CD14-positive monocyte (primary cell): ENCODE measurements around the gene ABHD1. TPM values are rescaled to one million over a fixed set of nuclear protein-coding genes. Genes with fewer than 3 reads are reported as not detected.

ENCODE experiments used
- DNase-seq, 3 donors: peaks; one replicate each; pipeline ENCODE4 v3.0.0-alpha.2; 2011 to 2022
- H2AFZ ChIP-seq: 2 replicates; pipeline ENCODE4 v1.6.0; 2012; ENCODE audit warnings: mild to moderate bottlenecking, low read depth, low read length, inconsistent platforms; ENCODE audit not compliant: insufficient read depth, poor library complexity, severe bottlenecking
- H3K27ac ChIP-seq, 2 donors: 1 replicate in 1 of 2; 2 replicates in 1 of 2; pipeline ENCODE4 v1.5.1; 2012 to 2013; ENCODE audit warnings: low read length in 2 of 2, control low read depth in 1 of 2, inconsistent platforms in 1 of 2, low read depth in 1 of 2, mild to moderate bottlenecking in 1 of 2
- H3K27me3 ChIP-seq, 2 donors: one replicate each; pipeline versions ENCODE4 v1.6.0 to v1.6.1; 2011 to 2013; ENCODE audit warnings: low read length in 2 of 2; ENCODE audit not compliant: control insufficient read depth in 2 of 2, insufficient read depth in 2 of 2
- H3K36me3 ChIP-seq, 2 donors: replicated peaks in 1 of 2; 1 replicate in 1 of 2; 2 replicates in 1 of 2; pipeline versions ENCODE4 v1.5.1 to v1.6.1; 2012 to 2013; ENCODE audit warnings: low read length in 2 of 2, control low read depth in 1 of 2, inconsistent platforms in 1 of 2, mild to moderate bottlenecking in 1 of 2; ENCODE audit not compliant: insufficient read depth in 2 of 2, control insufficient read depth in 1 of 2
- H3K4me1 ChIP-seq, 2 donors: 1 replicate in 1 of 2; 2 replicates in 1 of 2; pipeline versions ENCODE4 v1.5.1 to v1.6.1; 2012 to 2013; ENCODE audit warnings: low read length in 2 of 2, control low read depth in 1 of 2, inconsistent platforms in 1 of 2, mild to moderate bottlenecking in 1 of 2, moderate library complexity in 1 of 2; ENCODE audit not compliant: insufficient read depth in 2 of 2, control insufficient read depth in 1 of 2
- H3K4me2 ChIP-seq: replicated peaks from 2 replicates; pipeline ENCODE3; 2012; ENCODE audit warnings: low read length, moderate library complexity, mild to moderate bottlenecking; ENCODE audit not compliant: poor library complexity, severe bottlenecking; ENCODE audit errors: extremely low read depth
- H3K4me3 ChIP-seq, 3 experiments: fragments of 200-600 bp in 1 of 3; sonication (generic) in 1 of 3; replicated peaks in 1 of 3; 1 replicate in 2 of 3; 2 replicates in 1 of 3; pipeline ENCODE4 v1.5.1; 2011 to 2013; ENCODE audit warnings: low read length in 3 of 3, mild to moderate bottlenecking in 3 of 3, control low read depth in 2 of 3, low read depth in 2 of 3, inconsistent platforms in 1 of 3, moderate library complexity in 1 of 3
- H3K79me2 ChIP-seq: 2 replicates; pipeline ENCODE4 v1.6.0; 2012; ENCODE audit warnings: mild to moderate bottlenecking, control low read depth, inconsistent platforms, low read length, moderate library complexity; ENCODE audit not compliant: insufficient read depth
- H3K9ac ChIP-seq: 2 replicates; pipeline ENCODE4 v1.6.0; 2017; ENCODE audit warnings: low read length, mild to moderate bottlenecking; ENCODE audit not compliant: insufficient read depth, poor library complexity, severe bottlenecking
- H3K9me3 ChIP-seq, 2 donors: replicated peaks in 1 of 2; 1 replicate in 1 of 2; 2 replicates in 1 of 2; pipeline versions ENCODE4 v1.5.1 to v1.6.1; 2012 to 2013; ENCODE audit warnings: low read length in 2 of 2, control low read depth in 1 of 2; ENCODE audit not compliant: control insufficient read depth in 1 of 2, insufficient read depth in 1 of 2
- H4K20me1 ChIP-seq: 2 replicates; pipeline ENCODE4 v1.6.0; 2012; ENCODE audit warnings: mild to moderate bottlenecking, low read length, control low read depth, moderate library complexity; ENCODE audit not compliant: insufficient read depth
- H3K27ac Mint-ChIP-seq, 7 donors: one replicate each; pipeline ENCODE4 v1.8.0; 2020; ENCODE audit warnings: mild to moderate bottlenecking in 7 of 7, mixed read lengths in 7 of 7, moderate library complexity in 6 of 7, inconsistent platforms in 2 of 7
- H3K27me3 Mint-ChIP-seq, 3 donors: one replicate each; pipeline ENCODE4 v1.8.0; 2021 to 2022; ENCODE audit warnings: low read depth in 3 of 3, mild to moderate bottlenecking in 3 of 3, mixed read lengths in 3 of 3, moderate library complexity in 3 of 3, inconsistent platforms in 1 of 3
- H3K36me3 Mint-ChIP-seq, 2 donors: one replicate each; pipeline ENCODE4 v1.8.0; 2020; ENCODE audit warnings: mixed read lengths in 2 of 2, inconsistent platforms in 1 of 2, mild to moderate bottlenecking in 1 of 2
- H3K4me1 Mint-ChIP-seq: one replicate; pipeline ENCODE4 v1.8.0; 2020; ENCODE audit warnings: mild to moderate bottlenecking, mixed read lengths
- H3K4me3 Mint-ChIP-seq, 2 donors: one replicate each; pipeline ENCODE4 v1.8.0; 2020; ENCODE audit warnings: mild to moderate bottlenecking in 2 of 2, mixed read lengths in 2 of 2, moderate library complexity in 1 of 2
- H3K9me3 Mint-ChIP-seq, 7 donors: one replicate each; pipeline ENCODE4 v1.8.0; 2020 to 2022; ENCODE audit warnings: mixed read lengths in 7 of 7, mild to moderate bottlenecking in 6 of 7, moderate library complexity in 6 of 7, inconsistent platforms in 2 of 7
- WGBS: methylation state at CpG from one replicate; pipeline ENCODE4 v1.1.5; 2013; ENCODE audit warnings: missing lambda C conversion rate; ENCODE audit not compliant: insufficient coverage; 5-methylcytosine and 5-hydroxymethylcytosine counted together
- intact Hi-C, 2 donors: fragments of 100-400 bp; cut with micrococcal nuclease; formaldehyde crosslinking; loops; one replicate each; pipeline versions ENCODE4 v1.15.0 to v1.15.1; 2023
- polyA plus RNA-seq, 3 donors: library from polyadenylated mRNA; depleted of rRNA in 1 of 3; unstranded in 2 of 3; stranded (reverse) in 1 of 3; fragments of 300-500 nt in 2 of 3; fragments of >200 nt in 1 of 3; fragmentation: Illumina TruSeq in 2 of 3; gene quantifications; 1 replicate in 2 of 3; 2 replicates in 1 of 3; pipeline ENCODE4 v1.2.3, GENCODE V29; 2012 to 2021
- TF ChIP-seq, protein P1 (sequence below): fragments of 200-600 bp; IDR thresholded peaks from one replicate; pipeline ENCODE4 v1.8.0; 2022; ENCODE audit warnings: antibody characterized with exemption, mild to moderate bottlenecking

Gene ABHD1
- polyA plus RNA-seq, 3 donors: 0.08 to 1.2 (median 0.25) TPM

DNA sequence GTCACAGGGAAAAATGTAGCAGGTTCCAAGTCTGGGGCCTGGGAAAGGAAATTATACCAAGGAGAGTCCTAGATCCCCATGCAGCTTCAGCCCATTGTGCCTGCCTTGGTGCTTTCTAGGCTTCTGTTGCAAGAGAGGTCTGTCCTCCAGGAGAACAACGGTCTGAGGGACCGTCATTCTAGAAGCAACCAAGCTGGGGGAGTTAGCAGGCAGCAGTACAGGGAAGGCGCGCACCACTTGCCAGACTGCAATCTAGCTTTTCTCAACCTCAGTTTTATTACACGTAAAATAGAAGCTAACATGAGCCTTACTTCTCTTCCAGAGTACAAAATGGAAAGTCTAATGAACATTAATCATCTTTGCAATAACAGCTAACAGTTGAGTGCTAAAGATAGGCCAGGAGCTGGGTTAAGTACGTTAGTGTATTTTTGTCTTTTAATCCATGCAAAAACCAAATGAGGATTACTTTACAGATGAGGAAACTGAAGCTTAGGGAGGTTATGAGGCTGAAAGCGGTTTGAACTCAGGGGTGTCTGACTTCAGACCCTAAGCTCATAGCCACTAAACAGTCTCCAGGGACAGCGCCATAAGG, 27.1 kb downstream of the ABHD1 start:
- Histone ChIP-seq H3K4me2 (no peak overlapping the region), H4K20me1 (no peaks in the 10 kb centered on the region), H3K9ac (no peak overlapping the region), H3K79me2 (no peaks in the 10 kb centered on the region), H3K4me3 (no peak overlapping the region), H3K27ac (no peak overlapping the region), H3K9me3 (no peaks in the 10 kb centered on the region), H2AFZ (no peak overlapping the region), H3K36me3 (no peaks in the 10 kb centered on the region), H3K4me1 (no peaks in the 10 kb centered on the region), H3K27me3 (no peaks in the 10 kb centered on the region)
- Mint-ChIP-seq H3K27me3 (peaks cover 0 to 11% (median 2%) of the 10 kb centered on the region in 3 donors), H3K27ac (no peak overlapping the region), H3K36me3 (no peaks in the 10 kb centered on the region), H3K4me3 (no peak overlapping the region), H3K4me1 (no peaks in the 10 kb centered on the region), H3K9me3 (peaks cover 0 to 2% (median 0%) of the 10 kb centered on the region in 7 donors)
- DNase-seq: no peak
- WGBS: no CpG with 5 or more reads among the region's 8 CpGs
- intact Hi-C loops: no loop called here
- TF ChIP-seq, protein P1, sequence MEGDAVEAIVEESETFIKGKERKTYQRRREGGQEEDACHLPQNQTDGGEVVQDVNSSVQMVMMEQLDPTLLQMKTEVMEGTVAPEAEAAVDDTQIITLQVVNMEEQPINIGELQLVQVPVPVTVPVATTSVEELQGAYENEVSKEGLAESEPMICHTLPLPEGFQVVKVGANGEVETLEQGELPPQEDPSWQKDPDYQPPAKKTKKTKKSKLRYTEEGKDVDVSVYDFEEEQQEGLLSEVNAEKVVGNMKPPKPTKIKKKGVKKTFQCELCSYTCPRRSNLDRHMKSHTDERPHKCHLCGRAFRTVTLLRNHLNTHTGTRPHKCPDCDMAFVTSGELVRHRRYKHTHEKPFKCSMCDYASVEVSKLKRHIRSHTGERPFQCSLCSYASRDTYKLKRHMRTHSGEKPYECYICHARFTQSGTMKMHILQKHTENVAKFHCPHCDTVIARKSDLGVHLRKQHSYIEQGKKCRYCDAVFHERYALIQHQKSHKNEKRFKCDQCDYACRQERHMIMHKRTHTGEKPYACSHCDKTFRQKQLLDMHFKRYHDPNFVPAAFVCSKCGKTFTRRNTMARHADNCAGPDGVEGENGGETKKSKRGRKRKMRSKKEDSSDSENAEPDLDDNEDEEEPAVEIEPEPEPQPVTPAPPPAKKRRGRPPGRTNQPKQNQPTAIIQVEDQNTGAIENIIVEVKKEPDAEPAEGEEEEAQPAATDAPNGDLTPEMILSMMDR: no peak

DNA sequence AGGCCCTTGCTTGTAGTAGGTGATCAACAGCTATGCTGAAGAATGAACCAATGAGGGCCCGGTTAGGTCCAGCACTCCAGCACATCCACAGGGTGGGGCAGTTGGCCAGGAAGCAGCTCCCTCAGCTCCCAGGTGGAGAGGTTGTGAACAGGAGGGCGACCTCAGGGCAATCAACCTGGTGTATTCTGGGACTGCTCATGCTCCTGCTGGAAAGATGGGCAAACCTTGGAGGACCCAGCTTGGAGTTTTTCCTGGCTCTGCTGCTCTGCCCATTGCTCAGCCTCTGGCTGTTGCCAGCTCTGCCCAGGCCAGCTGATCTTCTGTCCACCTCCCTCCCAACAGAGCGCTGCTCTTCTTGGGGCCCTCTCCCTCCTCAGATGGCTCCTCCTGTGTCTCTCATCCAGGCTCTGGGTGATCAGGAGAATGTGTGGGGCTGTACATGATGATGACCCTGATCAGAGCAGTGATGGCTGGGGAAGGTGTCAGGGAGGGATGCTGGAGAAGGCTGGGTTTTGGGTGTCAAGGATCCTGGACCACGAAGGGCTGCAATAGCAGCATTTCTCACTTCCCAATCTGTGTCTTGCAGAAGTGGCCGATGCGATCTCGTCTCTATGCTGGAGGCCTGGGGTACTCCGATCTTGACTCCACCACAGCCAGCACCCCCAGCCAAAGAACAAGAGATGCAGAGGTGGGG, 28.6 kb downstream of the ABHD1 start:
- H3K4me1 Mint-ChIP-seq: no peaks in the 10 kb centered on the region
- intact Hi-C loops: no loop called here
- WGBS: 88% methylated on average over 6 of the region's 8 CpGs

More for the DNA sequence above, 28.6 kb downstream of the ABHD1 start:
- H4K20me1 ChIP-seq: no peaks in the 10 kb centered on the region
- H3K4me2 ChIP-seq: no peak overlapping the region
- TF ChIP-seq, protein P1: no peak
- no peak overlapping the region for H3K9ac ChIP-seq
- DNase-seq: no peak
- no peaks in the 10 kb centered on the region for H3K36me3 ChIP-seq
- Mint-ChIP-seq H3K27me3 (peaks cover 0 to 11% (median 1%) of the 10 kb centered on the region in 3 donors), H3K27ac (no peak overlapping the region), H3K9me3 (peaks cover 0 to 2% (median 0%) of the 10 kb centered on the region in 7 donors), H3K4me3 (no peak overlapping the region), H3K36me3 (no peaks in the 10 kb centered on the region)
- no peak overlapping the region for H2AFZ ChIP-seq
- no peak overlapping the region for H3K4me3 ChIP-seq
- no peaks in the 10 kb centered on the region for H3K9me3 ChIP-seq
- H3K79me2 ChIP-seq: no peaks in the 10 kb centered on the region
- no peaks in the 10 kb centered on the region for H3K4me1 ChIP-seq
- H3K27me3 ChIP-seq: no peaks in the 10 kb centered on the region
- H3K27ac ChIP-seq: no peak overlapping the region
